Esophagus squamous epithelium (tissue), 4 donors: ENCODE results near the gene FLG.

Source experiments
- CTCF ChIP-seq, 6 experiments: fragments of 450-650 bp in 4 of 6; fragments of 200-600 bp in 2 of 6; sonication (generic) in 2 of 6; IDR thresholded peaks; one replicate each; pipeline ENCODE4 v1.5.1; 2016 to 2019; ENCODE audit warnings: antibody characterized with exemption in 6 of 6, mild to moderate bottlenecking in 4 of 6, moderate library complexity in 4 of 6
- POLR2A ChIP-seq, 4 donors: fragments of 450-650 bp; IDR thresholded peaks; one replicate each; pipeline ENCODE4 v1.6.1; 2017; ENCODE audit warnings: antibody characterized with exemption in 4 of 4, mild to moderate bottlenecking in 4 of 4, moderate library complexity in 3 of 4

- no peak for TF ChIP-seq POLR2A (IDR thresholded peaks at IDR 0.05)
- TF ChIP-seq CTCF (IDR thresholded peaks at IDR 0.05), result no peak
These were observed 11.1 kb downstream of the FLG start for GRCh38 chr1:152313970-152314369.
